ENCODE measurements around the gene OR8S1.

OR8S1 gene

GRCh38 chr12:48557919-48558318 is 32.5 kb downstream of the OR8S1 start:
- no peak for DNase-seq

GRCh38 chr12:48567731-48568130 is 42.3 kb downstream of the OR8S1 start:
- DNase-seq, result no peak

GRCh38 chr12:48569946-48570345 is 44.5 kb downstream of the OR8S1 start, which contains the start of gene LALBA:
Gene LALBA (minus strand): TSS chr12:48570046. CDS start chr12:48570020, 26 bp downstream.
- no peak for DNase-seq

- no peak for DNase-seq
Measured at GRCh38 chr12:48572326-48572725, 46.9 kb downstream of the OR8S1 start.

All from activated CD4-positive, alpha-beta T cell treated with anti-CD3 and anti-CD28 coated beads, Interleukin-2, amount 50 U/mL, for 48 hours (primary cell).